Mesothelial cell of epicardium (in vitro differentiated cells): ENCODE measurements around the gene SMURF2. TPM values are rescaled to one million over a fixed set of nuclear protein-coding genes. Genes with fewer than 3 reads are reported as not detected.
"Not testable (repeated sequence)": the region's sequence is repeated elsewhere in the genome, so short reads cannot be mapped to it uniquely, and the experiment has no call there.

Source experiments
- DNase-seq, 2 experiments: peaks; one replicate each; pipeline ENCODE4 v3.0.0; 2021; ENCODE audit warnings: low spot score in 2 of 2; ENCODE audit not compliant: unreplicated experiment in 2 of 2
- H3K27ac Mint-ChIP-seq: 2 replicates; pipeline ENCODE4 v1.8.0; 2021; ENCODE audit warnings: mixed read lengths
- H3K27me3 Mint-ChIP-seq: 2 replicates; pipeline ENCODE4 v1.8.0; 2021; ENCODE audit warnings: low read depth, mixed read lengths
- H3K36me3 Mint-ChIP-seq: 2 replicates; pipeline ENCODE4 v1.8.0; 2021; ENCODE audit warnings: mixed read lengths
- H3K4me1 Mint-ChIP-seq: 2 replicates; pipeline ENCODE4 v1.8.0; 2021; ENCODE audit warnings: mixed read lengths
- H3K4me3 Mint-ChIP-seq: 2 replicates; pipeline ENCODE4 v1.8.0; 2021; ENCODE audit warnings: mild to moderate bottlenecking, moderate library complexity, mixed read lengths
- H3K9me3 Mint-ChIP-seq: 2 replicates; pipeline ENCODE4 v1.8.0; 2021; ENCODE audit warnings: mixed read lengths
- total RNA-seq: library from RNA; stranded (reverse); gene quantifications from 3 replicates; pipeline ENCODE4 v1.2.1, GENCODE V29; 2021
- TF ChIP-seq, protein P1 (sequence below): fragments of 200-600 bp; sonication (generic); IDR thresholded peaks from one replicate; pipeline ENCODE4 v1.5.0; 2021; ENCODE audit warnings: antibody characterized with exemption; ENCODE audit not compliant: unreplicated experiment

The SMURF2 gene
- total RNA-seq, 1 donor from 2014 or later, result 41.2 TPM

DNA sequence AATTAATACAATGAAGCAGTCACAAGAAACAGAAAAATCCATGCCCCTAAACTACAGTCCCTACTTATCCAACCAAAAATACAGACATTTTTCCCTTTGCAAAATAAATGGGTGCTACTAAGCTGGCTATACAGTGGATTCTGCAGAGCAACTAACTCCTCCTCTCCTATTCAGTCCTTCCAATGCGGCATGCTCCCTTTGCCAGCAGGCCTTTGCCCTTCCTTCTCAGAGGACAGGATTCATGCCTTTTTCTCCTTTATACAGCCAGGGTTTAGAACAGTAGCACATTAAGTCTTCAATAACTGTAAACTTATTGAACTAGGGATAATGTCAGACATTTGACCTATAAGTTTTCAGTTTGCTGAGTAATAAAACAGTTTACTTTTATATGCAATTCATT is 70.2 kb downstream of the SMURF2 start:
- Mint-ChIP-seq H3K4me3 (no peak overlapping the region), H3K36me3 (peaks cover 23% of the 10 kb centered on the region), H3K27me3 (no peaks in the 10 kb centered on the region), H3K4me1 (no peaks in the 10 kb centered on the region), H3K27ac (no peak overlapping the region), H3K9me3 (peaks cover 4% of the 10 kb centered on the region)
- TF ChIP-seq, protein P1, sequence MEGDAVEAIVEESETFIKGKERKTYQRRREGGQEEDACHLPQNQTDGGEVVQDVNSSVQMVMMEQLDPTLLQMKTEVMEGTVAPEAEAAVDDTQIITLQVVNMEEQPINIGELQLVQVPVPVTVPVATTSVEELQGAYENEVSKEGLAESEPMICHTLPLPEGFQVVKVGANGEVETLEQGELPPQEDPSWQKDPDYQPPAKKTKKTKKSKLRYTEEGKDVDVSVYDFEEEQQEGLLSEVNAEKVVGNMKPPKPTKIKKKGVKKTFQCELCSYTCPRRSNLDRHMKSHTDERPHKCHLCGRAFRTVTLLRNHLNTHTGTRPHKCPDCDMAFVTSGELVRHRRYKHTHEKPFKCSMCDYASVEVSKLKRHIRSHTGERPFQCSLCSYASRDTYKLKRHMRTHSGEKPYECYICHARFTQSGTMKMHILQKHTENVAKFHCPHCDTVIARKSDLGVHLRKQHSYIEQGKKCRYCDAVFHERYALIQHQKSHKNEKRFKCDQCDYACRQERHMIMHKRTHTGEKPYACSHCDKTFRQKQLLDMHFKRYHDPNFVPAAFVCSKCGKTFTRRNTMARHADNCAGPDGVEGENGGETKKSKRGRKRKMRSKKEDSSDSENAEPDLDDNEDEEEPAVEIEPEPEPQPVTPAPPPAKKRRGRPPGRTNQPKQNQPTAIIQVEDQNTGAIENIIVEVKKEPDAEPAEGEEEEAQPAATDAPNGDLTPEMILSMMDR, result no peak
- no peak for DNase-seq

DNA sequence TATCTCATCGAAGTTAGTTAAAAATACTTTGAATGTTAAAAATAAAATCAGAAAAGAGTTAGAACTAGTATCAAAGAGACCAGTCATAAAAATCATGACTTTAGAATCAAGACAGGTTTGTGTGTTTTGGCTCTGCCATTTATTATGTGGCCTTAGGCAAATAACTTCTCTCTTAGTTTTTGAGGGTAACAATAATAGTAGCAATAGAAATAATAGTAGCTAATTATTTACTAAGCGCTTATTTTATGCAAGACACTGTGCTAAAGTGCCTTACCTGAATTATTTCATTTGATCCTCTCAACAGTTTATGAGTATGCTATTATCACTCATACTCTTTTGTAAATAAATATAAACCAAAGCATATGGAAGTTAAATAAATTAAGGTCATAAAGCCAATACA is 77.0 kb downstream of the SMURF2 start:
- TF ChIP-seq, protein P1, result no peak
- Mint-ChIP-seq H3K9me3 (no peaks in the 10 kb centered on the region), H3K27ac (no peak overlapping the region)

DNA sequence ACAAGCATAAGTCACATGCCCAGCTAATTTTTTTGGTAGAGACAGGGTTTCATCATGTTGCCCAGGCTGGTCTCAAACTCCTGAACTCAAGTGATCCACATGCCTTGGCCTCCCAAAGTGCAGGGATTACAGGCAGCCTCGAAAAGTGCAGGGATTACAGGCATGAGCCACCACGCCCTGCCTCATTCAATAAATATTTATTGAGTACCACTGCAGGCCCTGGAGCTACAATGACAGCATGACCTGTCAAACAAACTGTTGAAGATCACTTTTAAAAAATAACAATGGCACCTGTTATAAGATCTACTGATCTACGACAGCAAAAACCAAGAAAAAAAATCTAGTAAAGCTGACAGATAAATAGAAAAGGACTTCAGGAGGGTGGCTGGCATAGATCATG is 79.1 kb downstream of the SMURF2 start:
- Mint-ChIP-seq H3K4me3 (no peak overlapping the region), H3K27ac (no peak overlapping the region), H3K9me3 (no peaks in the 10 kb centered on the region), H3K4me1 (no peaks in the 10 kb centered on the region), H3K36me3 (peaks cover 19% of the 10 kb centered on the region), H3K27me3 (no peaks in the 10 kb centered on the region)
- TF ChIP-seq, protein P1, result no peak
- no peak for DNase-seq

More for the DNA sequence above, 77.0 kb downstream of the SMURF2 start:
- no peaks in the 10 kb centered on the region for H3K4me1 Mint-ChIP-seq
- peaks cover 19% of the 10 kb centered on the region for H3K36me3 Mint-ChIP-seq
- DNase-seq, result no peak
- H3K27me3 Mint-ChIP-seq, result no peaks in the 10 kb centered on the region
- no peak overlapping the region for H3K4me3 Mint-ChIP-seq

DNA sequence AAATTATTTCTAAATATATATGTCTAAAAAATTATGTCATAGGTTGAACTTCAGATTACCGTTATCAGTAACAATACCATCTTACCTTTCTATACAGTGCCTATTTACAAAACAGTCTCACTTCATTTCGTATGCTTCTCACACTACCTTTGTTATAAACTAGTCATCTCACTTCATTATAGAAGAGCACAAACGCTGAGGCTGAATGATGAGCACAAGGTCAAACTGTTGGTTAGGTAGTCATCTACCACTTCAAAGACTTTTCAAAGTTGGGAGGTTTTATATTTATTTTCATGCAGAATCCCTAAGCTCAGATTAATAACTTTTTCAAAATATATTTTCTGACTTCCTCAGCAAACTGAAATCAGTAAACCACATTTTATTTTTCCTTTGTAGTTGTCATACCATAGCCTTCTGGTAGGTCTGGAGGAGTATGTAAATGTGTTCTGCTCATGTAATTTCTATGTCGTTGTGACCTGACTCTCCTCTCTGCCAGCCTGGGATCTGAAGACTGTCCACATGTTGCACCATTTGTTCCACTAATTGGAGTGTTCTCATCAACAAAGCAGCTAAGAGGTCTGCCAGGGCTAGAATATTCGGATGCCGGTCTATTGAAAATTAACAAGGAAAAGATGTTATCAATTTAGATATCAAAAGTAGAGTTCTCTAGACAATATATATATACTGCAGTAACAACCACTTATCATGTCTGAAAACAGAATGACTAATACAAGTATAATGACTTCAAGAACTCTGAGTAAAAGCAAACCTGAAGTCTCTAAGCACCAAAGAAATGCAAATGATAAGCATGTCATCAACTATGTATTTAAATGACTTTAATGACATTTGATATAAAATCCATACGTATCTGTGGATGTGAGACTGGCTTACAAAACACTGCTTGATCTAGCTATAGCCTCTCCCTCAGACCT is 81.5 kb downstream of the SMURF2 start:
- no peak for DNase-seq
- Mint-ChIP-seq H3K36me3 (peaks cover 28% of the 10 kb centered on the region), H3K4me1 (no peaks in the 10 kb centered on the region), H3K27me3 (no peaks in the 10 kb centered on the region), H3K9me3 (no peaks in the 10 kb centered on the region), H3K27ac (no peak overlapping the region), H3K4me3 (no peak overlapping the region)
- TF ChIP-seq, protein P1, result no peak

DNA sequence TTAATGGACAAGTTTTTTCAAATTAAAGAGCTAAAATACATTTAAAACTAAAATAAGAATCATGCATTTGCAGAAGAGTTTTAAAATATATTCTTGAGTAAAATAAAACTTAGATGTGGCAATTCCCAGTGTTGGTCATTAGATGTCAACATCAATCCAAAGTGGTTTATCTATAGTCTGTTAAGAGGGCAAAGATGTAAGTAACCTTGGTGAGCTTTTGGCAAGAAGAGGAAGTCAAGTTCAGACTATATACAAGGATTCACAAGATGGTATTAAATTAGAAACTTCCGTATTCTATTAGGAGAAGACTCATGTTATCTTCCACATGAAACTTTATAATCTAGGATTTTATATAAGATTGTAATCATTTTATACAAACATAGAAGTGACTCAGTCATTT is 82.2 kb downstream of the SMURF2 start:
- Mint-ChIP-seq H3K4me3 (no peak overlapping the region), H3K36me3 (peaks cover 28% of the 10 kb centered on the region)
- TF ChIP-seq, protein P1, result no peak

DNA sequence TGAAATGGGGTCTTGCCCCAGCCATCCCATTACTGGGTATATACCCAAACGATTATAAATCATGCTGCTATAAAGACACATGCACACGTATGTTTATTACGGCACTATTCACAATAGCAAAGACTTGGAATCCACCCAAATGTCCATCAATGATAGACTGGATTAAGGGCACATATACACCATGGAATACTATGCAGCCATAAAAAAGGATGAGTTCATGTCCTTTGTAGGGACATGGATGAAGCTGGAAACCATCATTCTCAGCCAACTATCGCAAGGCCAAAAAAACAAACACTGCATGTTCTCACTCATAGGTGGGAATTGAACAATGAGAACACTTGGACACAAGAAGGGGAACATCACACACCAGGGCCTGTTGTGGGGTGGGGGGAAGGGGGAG is 85.1 kb downstream of the SMURF2 start:
- not testable (repeated sequence) for DNase-seq, H3K9me3 Mint-ChIP-seq, H3K4me3 Mint-ChIP-seq, H3K4me1 Mint-ChIP-seq, H3K27me3 Mint-ChIP-seq, H3K27ac Mint-ChIP-seq
- H3K36me3 Mint-ChIP-seq, result peaks cover 19% of the 10 kb centered on the region

More for the DNA sequence above, 82.2 kb downstream of the SMURF2 start:
- no peaks in the 10 kb centered on the region for H3K27me3 Mint-ChIP-seq
- H3K4me1 Mint-ChIP-seq, result no peaks in the 10 kb centered on the region
- H3K9me3 Mint-ChIP-seq, result no peaks in the 10 kb centered on the region
- no peak overlapping the region for H3K27ac Mint-ChIP-seq
- DNase-seq, result no peak
